ENCODE results near the gene GNA12.

Gene GNA12

DNA sequence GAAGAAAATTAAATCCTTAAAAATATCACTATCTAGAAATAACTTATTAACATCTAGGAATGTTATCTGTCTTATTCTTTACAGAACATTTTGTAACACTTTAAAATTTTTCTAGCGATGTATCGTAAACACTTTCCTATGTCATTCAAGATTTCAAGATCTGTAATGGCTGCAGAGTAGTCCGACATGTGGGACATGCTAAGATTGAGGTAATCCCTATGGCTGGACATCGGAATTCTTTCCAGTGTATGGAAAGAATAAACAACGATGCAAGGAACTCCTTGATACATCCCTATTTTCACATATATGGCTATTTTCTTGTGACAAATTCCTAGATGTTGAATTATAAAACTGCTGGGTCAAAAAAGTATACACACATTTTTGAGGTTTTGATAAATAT lies 37.5 kb downstream of the GNA12 start:
- no peak overlapping the region for H3K27ac ChIP-seq
- TF ChIP-seq ZFX (IDR thresholded peaks at IDR 0.05; ENCODE audit: borderline replicate concordance), result no peak
- TF ChIP-seq, protein P1, sequence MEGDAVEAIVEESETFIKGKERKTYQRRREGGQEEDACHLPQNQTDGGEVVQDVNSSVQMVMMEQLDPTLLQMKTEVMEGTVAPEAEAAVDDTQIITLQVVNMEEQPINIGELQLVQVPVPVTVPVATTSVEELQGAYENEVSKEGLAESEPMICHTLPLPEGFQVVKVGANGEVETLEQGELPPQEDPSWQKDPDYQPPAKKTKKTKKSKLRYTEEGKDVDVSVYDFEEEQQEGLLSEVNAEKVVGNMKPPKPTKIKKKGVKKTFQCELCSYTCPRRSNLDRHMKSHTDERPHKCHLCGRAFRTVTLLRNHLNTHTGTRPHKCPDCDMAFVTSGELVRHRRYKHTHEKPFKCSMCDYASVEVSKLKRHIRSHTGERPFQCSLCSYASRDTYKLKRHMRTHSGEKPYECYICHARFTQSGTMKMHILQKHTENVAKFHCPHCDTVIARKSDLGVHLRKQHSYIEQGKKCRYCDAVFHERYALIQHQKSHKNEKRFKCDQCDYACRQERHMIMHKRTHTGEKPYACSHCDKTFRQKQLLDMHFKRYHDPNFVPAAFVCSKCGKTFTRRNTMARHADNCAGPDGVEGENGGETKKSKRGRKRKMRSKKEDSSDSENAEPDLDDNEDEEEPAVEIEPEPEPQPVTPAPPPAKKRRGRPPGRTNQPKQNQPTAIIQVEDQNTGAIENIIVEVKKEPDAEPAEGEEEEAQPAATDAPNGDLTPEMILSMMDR (IDR thresholded peaks at IDR 0.05), result no peak

DNA sequence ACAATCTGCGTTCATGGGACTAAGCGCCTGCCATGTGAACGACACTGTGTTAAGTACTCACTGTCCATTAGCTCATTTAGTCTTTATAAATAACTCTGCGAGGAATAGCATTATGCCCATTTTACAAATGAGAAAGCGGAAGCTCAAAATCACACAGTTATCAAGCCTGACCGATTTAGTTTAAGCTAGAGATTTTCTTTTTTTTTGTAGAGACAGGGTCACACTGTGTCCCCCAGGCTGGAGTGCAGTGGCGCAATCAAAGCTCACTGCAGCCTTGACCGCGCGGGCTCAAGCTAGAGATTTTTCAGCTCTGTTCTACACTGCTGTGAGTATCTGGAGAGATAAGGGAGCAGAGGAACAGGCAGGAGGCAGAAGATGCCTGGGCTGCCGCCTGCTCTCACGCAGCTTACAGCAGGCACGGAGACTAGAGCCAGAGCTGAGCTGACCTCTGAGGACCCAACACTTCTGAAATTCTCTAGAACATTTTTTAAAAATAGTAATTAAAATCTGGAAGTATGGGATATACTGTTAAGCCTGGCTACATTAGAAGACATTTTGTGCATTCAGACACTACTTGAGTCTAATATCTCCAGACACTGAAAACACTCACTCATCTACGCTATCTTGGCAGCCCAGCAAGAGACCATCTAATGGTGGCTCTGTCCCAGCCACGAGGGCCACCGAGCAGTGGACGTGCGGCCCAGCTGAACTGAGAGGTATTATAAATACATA lies 38.7 kb downstream of the GNA12 start:
- H3K27ac ChIP-seq, result no peak overlapping the region
- TF ChIP-seq, protein P1 (IDR thresholded peaks at IDR 0.05), result no peak

DNA sequence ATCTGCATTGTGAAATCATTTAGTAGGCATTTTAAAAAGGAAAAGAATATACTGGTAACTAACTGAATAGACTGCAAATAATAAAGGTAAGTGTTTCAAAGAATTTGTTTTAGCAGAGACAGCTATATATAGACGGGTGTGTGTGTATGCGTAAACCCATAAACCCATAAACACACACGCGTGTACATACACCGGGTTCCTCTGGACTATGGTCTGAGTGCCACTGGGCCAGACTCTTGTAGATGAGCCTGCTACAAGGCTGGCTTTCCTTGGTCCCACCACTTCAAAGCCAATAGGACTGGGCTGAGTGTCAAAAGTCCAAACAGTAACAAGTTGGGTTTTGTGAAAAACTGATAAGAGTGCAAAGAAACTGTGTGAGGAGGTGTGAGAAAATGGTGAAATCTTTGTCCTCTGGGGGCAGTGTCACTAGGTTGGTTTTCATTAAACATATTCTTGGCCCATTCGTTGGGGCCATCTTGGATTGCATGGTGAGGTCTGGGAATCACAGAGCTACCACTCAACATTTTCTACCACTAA lies 39.8 kb downstream of the GNA12 start:
- TF ChIP-seq ZFX (IDR thresholded peaks at IDR 0.05; ENCODE audit: borderline replicate concordance), result no peak
- TF ChIP-seq, protein P1 (IDR thresholded peaks at IDR 0.05), result peak; percentile 52
- no peak overlapping the region for H3K27ac ChIP-seq

DNA sequence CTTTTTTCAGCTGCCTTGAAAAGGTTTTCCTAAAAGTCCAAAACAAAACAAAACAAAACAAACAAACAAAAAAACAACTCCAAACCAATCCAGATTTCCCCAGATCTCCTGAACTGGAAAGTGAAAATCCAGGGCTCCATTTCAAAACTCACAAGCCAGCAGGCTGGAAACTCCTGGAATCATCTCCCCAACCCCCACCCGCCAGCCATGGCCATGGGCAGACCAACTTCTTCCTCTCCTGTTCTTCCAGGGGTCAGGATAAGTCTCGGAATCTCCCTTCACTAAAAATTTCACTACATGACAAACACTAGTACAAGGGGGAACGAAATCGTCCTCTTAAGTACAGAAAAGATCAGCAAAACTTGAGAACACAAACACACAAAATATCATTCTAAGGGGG lies 40.4 kb downstream of the GNA12 start:
- no peak overlapping the region for H3K27ac ChIP-seq
- TF ChIP-seq, protein P1 (IDR thresholded peaks at IDR 0.05), result no peak
- no peak for TF ChIP-seq ZFX (IDR thresholded peaks at IDR 0.05; ENCODE audit: borderline replicate concordance)

DNA sequence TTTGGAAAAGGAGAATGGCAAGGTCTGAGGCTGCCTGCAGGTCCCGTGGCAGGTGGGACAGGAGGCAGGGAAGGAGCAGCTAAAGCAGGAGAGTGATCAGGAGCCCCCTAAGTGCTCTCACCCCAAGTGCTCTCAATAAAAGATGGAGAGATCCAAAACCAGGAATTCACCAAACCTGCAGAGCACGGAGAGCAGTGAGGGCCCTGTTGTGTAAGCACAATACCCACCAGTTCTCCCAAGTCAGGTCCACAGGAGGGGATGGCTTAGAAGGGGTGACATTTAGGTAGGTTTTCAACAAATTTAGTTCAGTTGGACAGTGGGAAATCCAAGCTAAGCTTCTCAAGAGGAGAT lies 40.8 kb downstream of the GNA12 start:
- TF ChIP-seq ZFX (IDR thresholded peaks at IDR 0.05; ENCODE audit: borderline replicate concordance), result no peak
- TF ChIP-seq, protein P1 (IDR thresholded peaks at IDR 0.05), result no peak
- peak overlapping the region; percentile 59 for H3K27ac ChIP-seq

DNA sequence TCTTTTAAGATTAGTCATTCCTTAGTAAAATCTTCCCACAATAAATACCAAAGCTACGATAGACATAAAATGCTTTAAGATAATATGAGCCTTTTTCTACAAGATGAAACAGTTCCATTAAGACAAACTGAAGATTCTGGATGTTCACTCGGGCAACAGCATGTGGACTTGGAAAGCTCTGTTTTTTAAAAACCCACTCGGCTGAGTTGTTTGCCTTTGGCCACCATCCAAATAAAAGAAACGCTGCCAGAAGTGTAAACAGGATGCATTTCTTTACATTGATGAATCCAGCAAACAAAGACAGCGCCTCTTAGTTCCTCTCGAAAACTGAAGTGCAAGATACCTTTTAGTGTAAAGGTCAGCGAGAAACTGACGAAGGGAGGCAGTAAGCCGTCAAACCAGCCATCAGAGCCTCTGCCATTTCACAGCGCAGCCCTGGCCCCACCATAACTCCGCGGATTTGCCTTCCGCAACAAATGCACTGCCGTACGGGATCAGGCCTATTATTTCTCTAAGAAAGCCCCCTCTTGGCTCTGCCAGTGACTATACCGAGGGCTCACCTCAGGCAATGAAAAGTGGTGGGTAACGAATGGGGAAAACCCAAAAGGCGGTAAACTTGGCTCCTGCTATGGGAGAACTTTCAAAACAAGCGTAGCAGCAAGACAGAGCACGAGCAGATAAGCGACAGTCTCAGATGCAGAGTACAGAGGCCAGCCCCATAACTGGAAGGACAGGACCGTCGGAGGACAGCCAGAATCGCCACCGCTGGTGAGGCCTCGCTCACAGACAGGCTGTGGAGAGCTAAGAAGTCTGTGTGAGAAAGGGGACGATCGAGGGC lies 41.4 kb downstream of the GNA12 start:
- H3K27ac ChIP-seq, result peak overlapping the region; percentile 59
- TF ChIP-seq, protein P1 (IDR thresholded peaks at IDR 0.05), result peak; percentile 22; the same call in 1 of the 2 replicates
- no peak for TF ChIP-seq ZFX (IDR thresholded peaks at IDR 0.05; ENCODE audit: borderline replicate concordance)

DNA sequence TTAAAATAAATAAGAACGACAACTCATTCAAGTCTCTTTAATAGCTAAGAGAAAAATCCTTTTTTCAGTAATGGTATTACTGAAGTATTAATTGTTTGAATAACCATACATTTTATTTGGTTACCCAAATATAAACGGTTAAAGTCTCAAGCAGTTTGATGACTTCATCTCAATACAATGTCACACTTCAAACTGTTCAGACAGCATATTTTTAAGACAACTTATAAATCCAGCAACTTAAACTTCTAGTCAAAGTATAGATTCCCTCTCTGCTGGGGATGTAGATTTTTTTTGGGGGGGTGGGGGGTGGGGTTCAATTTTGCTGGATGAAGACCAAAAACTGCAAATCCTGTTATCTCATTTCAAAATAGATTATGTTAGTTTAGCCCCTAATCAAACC lies 42.0 kb downstream of the GNA12 start:
- no peak for TF ChIP-seq ZFX (IDR thresholded peaks at IDR 0.05; ENCODE audit: borderline replicate concordance)
- TF ChIP-seq, protein P1 (IDR thresholded peaks at IDR 0.05), result no peak
- H3K27ac ChIP-seq, result peak overlapping the region; percentile 59

Data from 22Rv1 (cell line).